KBM-7 (cell line): Measurements from ENCODE around the gene RAC2.
A peak's percentile ranks its signal among the peaks of the same experiment; 100 is the strongest.

Source experiments
- DNase-seq: peaks from one replicate; pipeline ENCODE4 v3.0.0-alpha.2; 2015
- in situ Hi-C: fragments of 300-500 bp; cut with MboI; formaldehyde crosslinking; loops from 2 replicates; pipeline ENCODE4 v1.14.3; 2020; ENCODE audit warnings: low sequenced_read_pairs, low pct_unique_long_range_greater_than_20kb, mixed read lengths

Gene RAC2

DNA sequence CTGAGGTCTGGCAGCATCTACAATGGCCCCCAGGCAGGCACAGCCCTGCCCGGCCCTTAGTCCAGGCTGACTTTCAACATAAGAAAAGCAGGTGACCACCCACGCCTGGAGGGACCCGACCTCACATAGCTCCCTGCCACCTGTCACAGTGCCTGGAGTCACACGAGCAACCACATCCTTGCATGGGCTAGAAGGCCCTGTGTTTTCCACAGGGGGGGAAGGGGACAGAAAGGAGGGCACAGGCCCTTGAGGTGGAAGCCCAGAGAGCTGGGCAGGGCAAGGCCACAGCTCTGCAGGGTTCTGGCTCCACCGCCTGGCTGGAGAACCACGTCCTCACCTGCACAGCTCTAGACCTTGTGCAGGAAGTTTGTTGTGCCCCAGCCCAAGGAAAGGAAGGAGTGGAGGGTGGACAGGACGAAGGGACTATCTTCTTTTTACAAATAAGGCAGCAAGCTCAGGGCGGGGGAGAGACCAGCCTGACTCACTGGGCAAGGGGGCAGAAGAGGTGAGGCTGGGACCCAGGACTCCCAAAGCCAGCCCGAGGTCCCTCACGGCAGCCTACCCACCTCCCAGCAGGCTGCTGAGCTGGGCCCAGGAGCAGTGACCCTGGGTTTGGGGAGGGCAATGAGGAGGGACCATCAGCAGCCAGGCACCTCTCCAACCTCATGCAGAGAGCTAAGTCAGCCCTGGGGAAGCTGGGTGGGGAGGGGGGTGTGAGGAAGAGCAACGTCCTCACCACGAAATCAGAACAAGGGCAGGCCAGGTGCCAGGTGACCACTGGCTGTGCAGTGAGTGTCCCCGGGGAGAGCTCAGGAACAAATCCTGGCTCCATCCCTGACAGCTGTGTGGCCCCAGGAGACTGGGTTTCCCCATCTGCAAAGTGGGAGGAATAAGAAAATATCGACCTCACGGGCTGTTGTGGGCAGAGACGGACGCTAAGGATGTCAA lies 60.4 kb downstream of the RAC2 start:
- in situ Hi-C loops: no loop called here
- DNase-seq: no peak

GRCh38 chr22:37182949-37183245 lies 61.2 kb downstream of the RAC2 start:
- in situ Hi-C loops: no loop called here
- DNase-seq: no peak

DNA sequence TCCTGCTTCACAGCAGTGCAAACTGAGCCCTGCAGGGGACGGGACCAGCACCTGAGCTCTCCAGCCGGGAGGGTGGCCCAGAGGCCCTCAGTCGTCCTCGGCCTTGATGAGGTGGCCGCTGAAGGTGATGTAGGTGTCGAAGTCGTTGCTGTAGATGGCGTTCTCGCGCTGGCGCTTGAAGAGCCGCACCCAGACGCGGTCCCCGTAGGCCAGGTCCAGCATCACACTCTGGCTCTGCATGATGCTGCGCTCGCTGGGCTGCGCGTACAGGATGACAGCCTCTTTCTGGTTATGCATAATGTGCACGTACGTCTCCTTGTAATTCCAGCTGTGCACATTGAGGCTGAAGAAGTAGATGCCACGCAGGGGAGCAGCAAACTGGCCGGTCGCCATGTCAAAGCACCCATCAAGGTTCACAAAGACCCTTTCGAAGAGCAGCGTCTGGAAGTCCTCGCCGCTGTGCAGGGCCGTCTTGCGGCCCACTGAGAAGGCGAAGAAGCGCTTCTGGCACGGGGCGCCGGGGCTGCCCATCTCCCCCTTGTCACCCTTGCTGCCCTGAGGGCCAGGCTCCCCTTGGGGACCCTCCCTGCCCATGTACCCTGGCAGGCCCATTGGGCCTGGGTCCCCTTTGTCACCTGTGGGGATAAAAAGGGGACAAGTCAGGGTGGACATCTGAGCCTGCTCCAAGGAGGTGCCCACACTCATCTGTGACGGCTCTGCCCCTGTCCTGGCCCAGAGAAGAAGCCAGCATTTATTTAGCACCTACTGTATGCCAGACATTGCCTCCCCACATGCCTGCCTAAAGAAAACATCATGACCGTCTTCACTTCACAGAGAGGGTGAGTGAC lies 61.7 kb downstream of the RAC2 start:
- in situ Hi-C loops: no loop called here
- no peak for DNase-seq

DNA sequence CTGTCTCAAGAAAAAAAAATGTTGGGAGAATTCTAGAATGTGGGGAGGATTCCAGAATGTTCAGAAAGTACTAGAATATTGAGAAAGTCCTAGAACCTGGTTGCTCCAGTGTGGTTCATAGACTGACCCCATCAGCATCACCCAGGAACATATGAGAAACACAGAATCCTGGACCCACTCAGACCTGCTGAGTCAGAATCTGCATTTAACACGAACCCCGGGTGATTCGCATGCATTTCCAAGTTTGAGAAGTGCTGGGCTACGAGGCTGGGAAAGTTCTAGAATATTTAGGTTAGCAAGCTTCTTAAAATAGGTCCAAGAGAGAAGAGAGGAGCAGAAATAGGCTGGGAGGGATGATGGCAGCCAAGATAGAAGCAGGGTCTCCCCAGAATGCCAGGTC lies 62.4 kb downstream of the RAC2 start:
- no peak for DNase-seq
- in situ Hi-C loops: no loop called here

- DNase-seq: no peak
- in situ Hi-C loops: no loop called here
These were observed 63.4 kb downstream of the RAC2 start for GRCh38 chr22:37180531-37181231.

GRCh38 chr22:37179622-37180420 lies 64.2 kb downstream of the RAC2 start:
- in situ Hi-C loops: no loop called here
- no peak for DNase-seq

- in situ Hi-C loops: no loop called here
- no peak for DNase-seq
These were observed 65.0 kb downstream of the RAC2 start for GRCh38 chr22:37179126-37179470.

GRCh38 chr22:37178350-37179125 lies 65.5 kb downstream of the RAC2 start:
- DNase-seq: no peak

DNA sequence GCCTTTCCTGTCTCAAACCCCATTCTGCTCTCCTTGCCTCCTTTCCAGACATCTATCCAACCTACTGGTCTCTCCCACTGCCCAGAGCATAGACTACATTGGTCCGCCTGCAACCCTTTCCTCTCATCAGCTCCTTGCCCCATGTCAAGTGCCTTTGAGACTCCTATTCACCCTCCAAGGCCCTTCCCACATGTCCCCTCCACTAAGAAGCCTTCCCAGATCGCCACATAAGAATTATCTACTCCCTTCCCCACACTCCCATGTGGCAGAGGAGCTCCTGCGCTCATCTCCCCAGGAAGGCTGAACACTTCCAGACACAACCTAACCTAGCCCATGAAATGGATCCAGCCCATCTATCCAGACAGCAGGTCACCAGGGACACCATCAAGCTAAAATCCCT lies 66.3 kb downstream of the RAC2 start:
- in situ Hi-C loops: no loop called here
- no peak for DNase-seq

More at GRCh38 chr22:37178350-37179125, 65.5 kb downstream of the RAC2 start:
- in situ Hi-C loops: no loop called here

GRCh38 chr22:37177221-37177620 lies 66.8 kb downstream of the RAC2 start:
- no peak for DNase-seq
- in situ Hi-C loops: no loop called here

DNA sequence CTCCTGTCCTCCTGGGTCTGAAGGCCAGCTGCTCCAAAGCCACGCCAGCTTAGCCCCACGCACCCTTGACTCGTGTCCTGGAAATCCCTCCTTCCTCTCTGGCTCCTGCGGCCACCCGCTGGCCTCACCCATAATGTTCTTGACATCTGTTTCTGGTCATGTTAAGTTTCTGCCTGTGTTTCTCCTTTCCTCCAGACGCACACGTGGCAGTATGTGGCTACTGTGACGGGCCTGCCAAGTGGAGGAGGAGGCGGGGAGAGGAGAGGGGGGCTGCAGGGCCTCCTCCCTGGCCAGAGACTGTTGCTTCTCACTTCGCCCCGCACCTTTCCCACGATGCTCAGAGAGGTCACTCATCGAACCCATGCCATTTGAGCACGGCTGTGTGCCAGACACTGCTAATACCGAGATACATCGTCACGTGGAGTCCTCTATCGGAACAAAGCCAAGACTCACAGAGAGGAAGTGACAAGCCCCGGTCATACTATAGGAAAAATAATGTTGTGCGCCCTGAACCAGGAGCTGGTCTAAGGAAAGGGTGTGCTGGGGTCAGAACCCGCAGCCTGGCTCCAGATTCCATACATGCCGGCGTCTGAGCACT lies 67.5 kb downstream of the RAC2 start:
- in situ Hi-C loops: no loop called here
- peak; percentile 89 for DNase-seq

GRCh38 chr22:37175414-37176281 lies 68.4 kb downstream of the RAC2 start:
- DNase-seq: no peak
- in situ Hi-C loops: no loop called here
